ENCODE data around the gene P2RX2. TPM values are rescaled to one million over a fixed set of nuclear protein-coding genes. Genes with fewer than 3 reads are reported as not detected.

Gene P2RX2
- polyA plus RNA-seq (2013, experiment 1 of 4), result not detected
- 0.28 TPM for polyA plus RNA-seq (2013, experiment 2 of 4)
- 0.37 TPM for polyA plus RNA-seq (2013, experiment 3 of 4)
- 0.32 TPM for polyA plus RNA-seq (2013, experiment 4 of 4)

DNA sequence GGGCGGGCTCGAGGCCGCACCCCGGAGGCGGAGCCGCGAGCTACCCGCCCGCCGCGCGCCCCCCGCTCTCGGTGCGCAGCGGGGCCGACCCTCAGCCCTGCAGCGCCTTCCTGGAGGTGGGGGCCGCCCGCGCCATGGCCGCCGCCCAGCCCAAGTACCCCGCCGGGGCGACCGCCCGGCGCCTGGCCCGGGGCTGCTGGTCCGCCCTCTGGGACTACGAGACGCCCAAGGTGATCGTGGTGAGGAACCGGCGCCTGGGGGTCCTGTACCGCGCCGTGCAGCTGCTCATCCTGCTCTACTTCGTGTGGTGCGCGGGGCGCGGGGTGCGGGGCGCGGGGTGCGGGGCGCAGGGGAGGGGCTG is at the start of gene P2RX2:
P2RX2 (plus strand) TSS at position 94 of the 361 bp plus-strand sequence; CDS start at position 135, 41 bp downstream.
- no peak within 1 kb of the TSS for H3K27ac ChIP-seq (ENCODE audit: insufficient read depth, low read depth, low read length, poor library complexity, severe bottlenecking)
- H3K4me1 ChIP-seq (ENCODE audit: control insufficient read depth, insufficient read depth, low read length), result no peaks in the 10 kb centered on the region
- 2 to 3% methylated on average over 43 to 49 of the region's 49 CpGs for WGBS, 2 experiments
- peaks cover 74% of the 10 kb centered on the region for H3K27me3 ChIP-seq (ENCODE audit: control insufficient read depth, insufficient read depth, low read length, poor library complexity, severe bottlenecking)
- peaks cover 3% of the 10 kb centered on the region for H3K9me3 ChIP-seq (ENCODE audit: control insufficient read depth, low read length)
- H3K36me3 ChIP-seq (ENCODE audit: control insufficient read depth, insufficient read depth, low read length), result peaks cover 5% of the 10 kb centered on the region
- peak within 1 kb of the TSS; percentile 13 for H3K4me3 ChIP-seq (ENCODE audit: insufficient read depth, low read depth, low read length)

DNA sequence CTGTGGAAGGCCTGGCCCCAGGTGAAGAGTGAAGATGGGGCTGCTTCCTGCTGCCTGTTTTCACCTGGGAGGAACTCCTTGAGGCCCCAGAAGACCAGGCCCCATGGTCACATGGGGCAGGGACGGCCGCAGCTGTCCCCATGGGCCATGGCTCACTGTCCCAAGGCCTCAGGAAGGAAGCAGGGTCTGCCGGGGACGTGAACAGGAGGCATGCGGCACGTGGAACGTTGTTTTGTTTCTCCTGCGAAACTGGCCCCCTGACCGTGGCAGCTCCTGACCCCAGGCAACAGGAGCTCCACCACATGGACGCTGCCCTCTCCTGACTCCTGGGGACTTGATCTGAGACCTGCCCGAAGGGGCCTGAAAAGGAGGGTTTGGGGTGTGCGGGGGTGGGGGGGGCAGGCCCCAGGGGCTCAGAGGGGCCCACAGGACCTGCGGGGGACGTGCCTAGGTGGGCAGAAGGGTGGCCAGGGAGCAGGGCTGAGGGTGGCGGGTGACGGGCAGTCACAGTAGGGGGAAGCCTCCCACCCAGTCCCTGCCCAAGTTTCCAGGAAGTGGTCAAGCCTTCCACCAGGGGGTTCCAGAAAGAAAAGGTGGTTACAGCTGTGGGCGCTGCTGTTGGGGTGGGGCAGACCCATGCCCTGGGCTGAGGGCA is 49.6 kb upstream of the P2RX2 start:
- H3K9me3 ChIP-seq (ENCODE audit: control insufficient read depth, low read length), result no peaks in the 10 kb centered on the region
- H3K4me3 ChIP-seq (ENCODE audit: insufficient read depth, low read depth, low read length), result no peak overlapping the region
- H3K36me3 ChIP-seq (ENCODE audit: control insufficient read depth, insufficient read depth, low read length), result peaks cover 2% of the 10 kb centered on the region
- 93 to 95% methylated on average over 17 of the region's 17 CpGs for WGBS, 2 experiments
- H3K27ac ChIP-seq (ENCODE audit: insufficient read depth, low read depth, low read length, poor library complexity, severe bottlenecking), result no peak overlapping the region
- no peaks in the 10 kb centered on the region for H3K4me1 ChIP-seq (ENCODE audit: control insufficient read depth, insufficient read depth, low read length)
- no peaks in the 10 kb centered on the region for H3K27me3 ChIP-seq (ENCODE audit: control insufficient read depth, insufficient read depth, low read length, poor library complexity, severe bottlenecking)

DNA sequence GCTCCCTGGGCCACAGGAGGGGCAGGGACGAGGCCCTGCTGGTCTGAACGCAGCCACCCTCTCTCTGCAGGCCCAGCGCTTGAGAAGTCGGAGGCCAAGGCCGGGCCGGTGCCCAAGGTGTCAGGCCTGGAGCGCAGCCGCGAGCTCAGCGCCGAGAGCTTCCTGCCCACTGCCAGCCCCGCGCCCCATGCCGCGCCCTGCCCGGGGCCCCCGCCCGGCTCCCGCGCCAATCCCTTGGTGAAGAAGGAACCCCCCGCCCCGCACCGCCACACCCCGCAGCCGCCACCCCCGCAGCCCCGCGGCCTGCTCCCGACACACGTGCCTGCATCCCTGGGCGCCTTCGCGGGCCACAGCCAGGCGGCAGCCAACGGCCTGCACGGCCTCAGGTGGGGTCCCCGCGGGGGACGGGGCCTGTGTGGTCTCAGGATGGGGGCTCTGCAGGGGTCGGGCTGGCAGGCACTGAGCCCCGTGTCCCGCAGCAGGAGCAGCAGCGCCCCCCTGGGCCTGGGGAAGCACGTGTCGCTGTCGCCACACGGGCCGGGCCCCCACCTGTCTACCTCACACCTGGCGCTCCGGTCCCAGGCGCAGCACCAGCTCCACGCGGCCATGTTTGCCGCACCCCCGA is 48.6 kb upstream of the P2RX2 start:
- Histone ChIP-seq H3K4me1 (ENCODE audit: control insufficient read depth, insufficient read depth, low read length) (no peaks in the 10 kb centered on the region), H3K9me3 (ENCODE audit: control insufficient read depth, low read length) (no peaks in the 10 kb centered on the region), H3K4me3 (ENCODE audit: insufficient read depth, low read depth, low read length) (no peak overlapping the region), H3K27ac (ENCODE audit: insufficient read depth, low read depth, low read length, poor library complexity, severe bottlenecking) (no peak overlapping the region), H3K36me3 (ENCODE audit: control insufficient read depth, insufficient read depth, low read length) (peaks cover 11% of the 10 kb centered on the region), H3K27me3 (ENCODE audit: control insufficient read depth, insufficient read depth, low read length, poor library complexity, severe bottlenecking) (no peaks in the 10 kb centered on the region)
- 96 to 97% methylated on average over 55 of the region's 55 CpGs for WGBS, 2 experiments

GRCh38 chr12:132570635-132571034 is 47.9 kb upstream of the P2RX2 start:
- Histone ChIP-seq H3K4me3 (ENCODE audit: insufficient read depth, low read depth, low read length) (no peak overlapping the region), H3K36me3 (ENCODE audit: control insufficient read depth, insufficient read depth, low read length) (peaks cover 11% of the 10 kb centered on the region)
- 95 to 97% methylated on average over 26 of the region's 26 CpGs for WGBS, 2 experiments

DNA sequence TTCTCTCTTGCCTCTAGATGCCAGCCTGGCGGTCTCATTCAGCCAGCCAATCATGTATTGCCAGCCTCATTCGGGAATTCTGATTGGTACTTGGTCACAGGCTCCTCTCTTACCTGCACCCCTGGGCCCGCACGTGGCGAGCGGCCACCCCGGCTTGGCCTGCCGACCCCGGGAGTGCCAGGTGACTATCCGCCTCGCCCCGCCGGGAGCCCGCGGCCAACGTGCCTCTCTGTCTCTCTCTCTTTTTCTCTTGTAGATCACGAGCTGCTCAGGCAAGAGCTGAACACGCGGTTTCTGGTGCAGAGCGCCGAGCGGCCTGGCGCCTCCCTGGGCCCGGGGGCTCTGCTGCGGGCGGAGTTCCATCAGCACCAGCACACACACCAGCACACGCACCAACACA is 47.5 kb upstream of the P2RX2 start:
- H3K27me3 ChIP-seq (ENCODE audit: control insufficient read depth, insufficient read depth, low read length, poor library complexity, severe bottlenecking), result no peaks in the 10 kb centered on the region
- peaks cover 11% of the 10 kb centered on the region for H3K36me3 ChIP-seq (ENCODE audit: control insufficient read depth, insufficient read depth, low read length)
- no peak overlapping the region for H3K4me3 ChIP-seq (ENCODE audit: insufficient read depth, low read depth, low read length)
- H3K27ac ChIP-seq (ENCODE audit: insufficient read depth, low read depth, low read length, poor library complexity, severe bottlenecking), result no peak overlapping the region
- 94 to 95% methylated on average over 27 of the region's 27 CpGs for WGBS, 2 experiments
- no peaks in the 10 kb centered on the region for H3K4me1 ChIP-seq (ENCODE audit: control insufficient read depth, insufficient read depth, low read length)
- H3K9me3 ChIP-seq (ENCODE audit: control insufficient read depth, low read length), result no peaks in the 10 kb centered on the region

More at GRCh38 chr12:132570635-132571034, 47.9 kb upstream of the P2RX2 start:
- Histone ChIP-seq H3K9me3 (ENCODE audit: control insufficient read depth, low read length) (no peaks in the 10 kb centered on the region), H3K4me1 (ENCODE audit: control insufficient read depth, insufficient read depth, low read length) (no peaks in the 10 kb centered on the region), H3K27ac (ENCODE audit: insufficient read depth, low read depth, low read length, poor library complexity, severe bottlenecking) (no peak overlapping the region), H3K27me3 (ENCODE audit: control insufficient read depth, insufficient read depth, low read length, poor library complexity, severe bottlenecking) (no peaks in the 10 kb centered on the region)

DNA sequence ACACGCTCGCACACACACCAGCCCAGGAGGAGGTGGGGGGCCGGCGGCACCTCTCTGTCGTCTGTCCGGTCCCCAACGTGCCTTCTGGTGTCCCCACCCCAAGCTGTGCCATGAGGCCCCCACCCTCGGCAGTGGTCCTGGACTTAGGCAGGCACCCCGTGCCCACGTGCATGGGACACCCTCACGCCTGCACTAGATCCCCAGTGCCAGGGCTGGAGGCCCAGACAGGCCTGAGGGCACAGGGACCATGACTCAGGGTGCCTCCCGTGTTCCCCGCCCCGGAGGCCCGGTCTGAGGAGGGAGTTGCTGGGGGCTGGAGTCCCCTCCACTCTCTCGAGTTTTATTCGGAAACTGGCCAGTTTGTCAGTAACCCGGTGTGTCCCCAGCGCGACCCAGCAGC is 47.0 kb upstream of the P2RX2 start:
- peaks cover 11% of the 10 kb centered on the region for H3K36me3 ChIP-seq (ENCODE audit: control insufficient read depth, insufficient read depth, low read length)
- H3K27me3 ChIP-seq (ENCODE audit: control insufficient read depth, insufficient read depth, low read length, poor library complexity, severe bottlenecking), result no peaks in the 10 kb centered on the region
- H3K9me3 ChIP-seq (ENCODE audit: control insufficient read depth, low read length), result no peaks in the 10 kb centered on the region
- 97% methylated on average over 20 of the region's 20 CpGs for WGBS, 2 experiments
- H3K27ac ChIP-seq (ENCODE audit: insufficient read depth, low read depth, low read length, poor library complexity, severe bottlenecking), result no peak overlapping the region
- no peaks in the 10 kb centered on the region for H3K4me1 ChIP-seq (ENCODE audit: control insufficient read depth, insufficient read depth, low read length)
- no peak overlapping the region for H3K4me3 ChIP-seq (ENCODE audit: insufficient read depth, low read depth, low read length)

- H3K36me3 ChIP-seq (ENCODE audit: control insufficient read depth, insufficient read depth, low read length), result peaks cover 14% of the 10 kb centered on the region
Observed at GRCh38 chr12:132572106-132572505, 46.5 kb upstream of the P2RX2 start.

GRCh38 chr12:132572801-132573760 is 45.5 kb upstream of the P2RX2 start:
- peaks cover 21% of the 10 kb centered on the region for H3K36me3 ChIP-seq (ENCODE audit: control insufficient read depth, insufficient read depth, low read length)
- no peaks in the 10 kb centered on the region for H3K27me3 ChIP-seq (ENCODE audit: control insufficient read depth, insufficient read depth, low read length, poor library complexity, severe bottlenecking)
- H3K27ac ChIP-seq (ENCODE audit: insufficient read depth, low read depth, low read length, poor library complexity, severe bottlenecking), result no peak overlapping the region
- H3K4me3 ChIP-seq (ENCODE audit: insufficient read depth, low read depth, low read length), result no peak overlapping the region
- WGBS, 2 experiments, result 95% methylated on average over 36 of the region's 36 CpGs
- no peaks in the 10 kb centered on the region for H3K4me1 ChIP-seq (ENCODE audit: control insufficient read depth, insufficient read depth, low read length)
- no peaks in the 10 kb centered on the region for H3K9me3 ChIP-seq (ENCODE audit: control insufficient read depth, low read length)

More at GRCh38 chr12:132572106-132572505, 46.5 kb upstream of the P2RX2 start:
- Histone ChIP-seq H3K4me1 (ENCODE audit: control insufficient read depth, insufficient read depth, low read length) (no peaks in the 10 kb centered on the region), H3K4me3 (ENCODE audit: insufficient read depth, low read depth, low read length) (no peak overlapping the region), H3K9me3 (ENCODE audit: control insufficient read depth, low read length) (no peaks in the 10 kb centered on the region), H3K27me3 (ENCODE audit: control insufficient read depth, insufficient read depth, low read length, poor library complexity, severe bottlenecking) (no peaks in the 10 kb centered on the region), H3K27ac (ENCODE audit: insufficient read depth, low read depth, low read length, poor library complexity, severe bottlenecking) (no peak overlapping the region)
- 91% methylated on average over 26 of the region's 26 CpGs for WGBS, 2 experiments

DNA sequence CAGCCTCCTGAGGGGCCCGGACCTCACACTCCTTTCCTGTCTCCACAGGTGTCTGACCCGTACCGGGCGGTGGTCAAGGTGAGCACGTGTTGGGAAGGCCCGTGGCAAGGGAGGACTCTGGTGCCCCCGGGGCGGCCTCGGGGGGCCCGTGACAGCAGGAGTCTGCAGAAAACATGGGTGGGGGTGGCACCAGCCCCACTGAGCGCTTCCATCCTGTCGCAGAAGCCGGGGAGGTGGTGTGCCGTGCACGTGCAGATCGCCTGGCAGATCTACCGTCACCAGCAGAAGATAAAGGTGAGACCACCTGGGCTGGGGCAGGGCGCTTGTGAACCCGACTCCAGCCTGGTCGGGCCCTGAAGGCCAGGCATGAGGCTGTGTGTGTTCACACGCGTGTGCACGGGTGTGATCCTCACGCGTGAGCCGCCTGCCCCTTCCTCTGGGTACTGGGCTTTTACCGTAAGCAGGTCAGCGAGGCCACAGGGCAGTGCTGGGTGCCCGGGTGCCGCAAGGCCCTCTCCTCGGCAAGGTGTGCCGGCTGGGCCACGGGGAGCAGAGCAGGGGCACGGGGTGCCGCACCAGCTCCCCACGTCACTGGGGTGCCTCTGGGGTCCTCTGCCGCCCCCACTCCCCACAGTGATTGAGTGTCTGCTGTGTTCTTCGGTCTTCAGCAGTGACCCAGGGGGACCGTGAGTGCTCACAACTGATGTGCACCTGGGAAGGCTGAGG is 44.1 kb upstream of the P2RX2 start:
- no peaks in the 10 kb centered on the region for H3K27me3 ChIP-seq (ENCODE audit: control insufficient read depth, insufficient read depth, low read length, poor library complexity, severe bottlenecking)
- no peaks in the 10 kb centered on the region for H3K9me3 ChIP-seq (ENCODE audit: control insufficient read depth, low read length)
- no peaks in the 10 kb centered on the region for H3K4me1 ChIP-seq (ENCODE audit: control insufficient read depth, insufficient read depth, low read length)
- H3K36me3 ChIP-seq (ENCODE audit: control insufficient read depth, insufficient read depth, low read length), result peaks cover 21% of the 10 kb centered on the region
- WGBS, 2 experiments, result 96% methylated on average over 39 of the region's 39 CpGs
- H3K27ac ChIP-seq (ENCODE audit: insufficient read depth, low read depth, low read length, poor library complexity, severe bottlenecking), result no peak overlapping the region
- no peak overlapping the region for H3K4me3 ChIP-seq (ENCODE audit: insufficient read depth, low read depth, low read length)
